Right lobe of liver (tissue), 6 donors: ENCODE results near the gene HBQ1. TPM values are rescaled to one million over a fixed set of nuclear protein-coding genes. Genes with fewer than 3 reads are reported as not detected.

Source experiments
- ATAC-seq, 4 donors: fragments of 200-7000 bp; cut with Tn5 transposase; one replicate each; pipeline ENCODE4 v1.9.1; 2020; ENCODE audit warnings: mild to moderate bottlenecking in 4 of 4, moderate library complexity in 4 of 4
- DNase-seq, 3 donors: peaks; one replicate each; pipeline ENCODE4 v3.0.0-alpha.2; 2020
- H3K27ac ChIP-seq, 3 donors: fragments of 200-600 bp; one replicate each; pipeline ENCODE4 v1.8.0; 2022
- H3K27me3 ChIP-seq, 2 donors: fragments of 200-600 bp; one replicate each; pipeline ENCODE4 v1.8.0; 2022
- H3K36me3 ChIP-seq, 4 donors: fragments of 200-600 bp; sonication (generic) in 1 of 4; one replicate each; pipeline versions ENCODE4 v1.5.1 to v1.8.0; 2017 to 2022; ENCODE audit warnings: control low read depth in 1 of 4
- H3K4me1 ChIP-seq, 4 donors: fragments of 200-600 bp; sonication (generic) in 1 of 4; one replicate each; pipeline versions ENCODE4 v1.5.1 to v1.8.0; 2017 to 2022; ENCODE audit warnings: control low read depth in 1 of 4
- H3K4me3 ChIP-seq, 3 donors: fragments of 200-600 bp; one replicate each; pipeline ENCODE4 v1.8.0; 2022
- H3K9me3 ChIP-seq, 4 donors: fragments of 200-600 bp; sonication (generic) in 1 of 4; one replicate each; pipeline versions ENCODE4 v1.5.1 to v1.8.0; 2017 to 2022; ENCODE audit warnings: control low read depth in 1 of 4
- POLR2A ChIP-seq: fragments of 450-650 bp; IDR thresholded peaks from one replicate; pipeline ENCODE4 v1.6.1; 2017; ENCODE audit warnings: antibody characterized with exemption, mild to moderate bottlenecking
- WGBS: methylation state at CpG from one replicate; pipeline ENCODE4 v1.1.6; 2018; ENCODE audit warnings: low coverage, low lambda C conversion rate; ENCODE audit not compliant: insufficient coverage; ENCODE audit errors: missing lambda C conversion rate; 5-methylcytosine and 5-hydroxymethylcytosine counted together
- intact Hi-C, 2 donors: fragments of 100-400 bp; cut with DNase I; formaldehyde crosslinking; loops; one replicate each; pipeline versions ENCODE4 v1.11.2 to v1.14.1; 2022
- total RNA-seq, 6 experiments: library from RNA; depleted of rRNA in 2 of 6; stranded (reverse); fragments of >200 nt in 2 of 6; fragmentation: NEBNext Ultra II Directional in 3 of 6; extraction: Animal tissue kit (Norgen Biotek cat#: 25700) in 3 of 6; gene quantifications; one replicate each; pipeline versions ENCODE4 v1.1.0 to v1.2.4, GENCODE V29; 2016 to 2023
- TF ChIP-seq, protein P1 (sequence below), 4 donors: fragments of 200-600 bp in 3 of 4; fragments of 450-650 bp in 1 of 4; IDR thresholded peaks; one replicate each; pipeline versions ENCODE4 v1.5.1 to v1.8.0; 2016 to 2022; ENCODE audit warnings: antibody characterized with exemption in 4 of 4, mild to moderate bottlenecking in 2 of 4
- donor health status: DM: no; HTN: yes; CAD: no.
- donor health status: DM: no; HTN: no; CAD: no.
- donor health status: DM: no; HTN: no; CAD: no.
- donor health status: DM: no; HTN: yes; CAD: no.
- donor health status: DM: no; HTN: yes; CAD: no.

HBQ1 gene
- total RNA-seq, 6 experiments from 2014 or later, result 0.47 TPM; not detected in 5

DNA sequence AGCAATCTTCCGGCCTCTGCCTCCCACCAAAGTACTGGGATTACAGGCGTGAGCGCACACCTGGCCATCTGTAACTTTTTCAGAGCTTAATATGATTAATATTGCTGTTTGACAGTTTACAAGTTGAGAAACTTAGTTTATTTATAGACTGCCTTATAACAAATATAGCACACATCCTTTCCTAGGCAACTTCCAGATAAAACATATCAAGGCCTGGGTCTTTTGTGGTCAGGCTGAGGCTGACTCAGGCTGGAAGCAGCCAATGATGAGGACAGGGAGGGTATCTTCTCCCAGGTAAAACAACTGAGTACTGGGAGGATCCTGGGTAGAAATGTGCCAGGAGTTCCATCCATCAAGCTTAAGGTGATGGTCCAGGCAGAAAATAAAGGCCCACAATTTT is 32.7 kb downstream of the HBQ1 start:
- intact Hi-C loops, result no loop called here
- Histone ChIP-seq H3K27me3 (no peaks in the 10 kb centered on the region), H3K36me3 (peaks cover 0 to 62% (median 13%) of the 10 kb centered on the region in 4 donors), H3K27ac (no peak overlapping the region), H3K4me1 (no peaks in the 10 kb centered on the region), H3K9me3 (no peaks in the 10 kb centered on the region), H3K4me3 (no peak overlapping the region)
- no peak for ATAC-seq
- no peak for DNase-seq
- 92% methylated on average over 2 of the region's 3 CpGs for WGBS
- TF ChIP-seq, protein P1, sequence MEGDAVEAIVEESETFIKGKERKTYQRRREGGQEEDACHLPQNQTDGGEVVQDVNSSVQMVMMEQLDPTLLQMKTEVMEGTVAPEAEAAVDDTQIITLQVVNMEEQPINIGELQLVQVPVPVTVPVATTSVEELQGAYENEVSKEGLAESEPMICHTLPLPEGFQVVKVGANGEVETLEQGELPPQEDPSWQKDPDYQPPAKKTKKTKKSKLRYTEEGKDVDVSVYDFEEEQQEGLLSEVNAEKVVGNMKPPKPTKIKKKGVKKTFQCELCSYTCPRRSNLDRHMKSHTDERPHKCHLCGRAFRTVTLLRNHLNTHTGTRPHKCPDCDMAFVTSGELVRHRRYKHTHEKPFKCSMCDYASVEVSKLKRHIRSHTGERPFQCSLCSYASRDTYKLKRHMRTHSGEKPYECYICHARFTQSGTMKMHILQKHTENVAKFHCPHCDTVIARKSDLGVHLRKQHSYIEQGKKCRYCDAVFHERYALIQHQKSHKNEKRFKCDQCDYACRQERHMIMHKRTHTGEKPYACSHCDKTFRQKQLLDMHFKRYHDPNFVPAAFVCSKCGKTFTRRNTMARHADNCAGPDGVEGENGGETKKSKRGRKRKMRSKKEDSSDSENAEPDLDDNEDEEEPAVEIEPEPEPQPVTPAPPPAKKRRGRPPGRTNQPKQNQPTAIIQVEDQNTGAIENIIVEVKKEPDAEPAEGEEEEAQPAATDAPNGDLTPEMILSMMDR (IDR thresholded peaks at IDR 0.05), result no peak
- TF ChIP-seq POLR2A, result no peak

DNA sequence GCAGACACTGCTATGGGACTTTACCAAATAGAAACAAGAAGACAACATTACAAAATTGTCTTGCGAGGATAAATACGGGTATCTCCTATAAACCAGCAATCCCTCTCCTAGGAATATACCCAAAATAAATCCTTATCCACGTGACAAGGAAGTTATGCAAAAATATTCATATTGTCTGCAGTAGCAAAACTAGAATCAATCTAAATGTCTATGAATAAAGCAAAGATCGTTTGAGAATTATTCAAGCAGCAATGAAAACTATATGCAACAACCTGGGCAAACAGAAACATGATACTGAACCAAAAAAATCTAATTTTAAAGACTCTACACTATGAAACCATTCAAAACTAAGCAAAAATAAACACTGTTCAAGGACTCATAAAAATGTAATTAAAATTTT is 39.8 kb downstream of the HBQ1 start:
- H3K27ac ChIP-seq, result no peak overlapping the region
- 70% methylated on average over 4 of the region's 4 CpGs for WGBS
- peaks cover 0 to 75% (median 17%) of the 10 kb centered on the region in 4 donors for H3K36me3 ChIP-seq
- ATAC-seq (no peak), DNase-seq (no peak)
- no peaks in the 10 kb centered on the region for H3K4me1 ChIP-seq
- no peak overlapping the region for H3K4me3 ChIP-seq
- H3K27me3 ChIP-seq, result no peaks in the 10 kb centered on the region
- TF ChIP-seq, protein P1 (IDR thresholded peaks at IDR 0.05), result no peak
- no peak for TF ChIP-seq POLR2A
- intact Hi-C loops, result no loop called here
- H3K9me3 ChIP-seq, result no peaks in the 10 kb centered on the region

DNA sequence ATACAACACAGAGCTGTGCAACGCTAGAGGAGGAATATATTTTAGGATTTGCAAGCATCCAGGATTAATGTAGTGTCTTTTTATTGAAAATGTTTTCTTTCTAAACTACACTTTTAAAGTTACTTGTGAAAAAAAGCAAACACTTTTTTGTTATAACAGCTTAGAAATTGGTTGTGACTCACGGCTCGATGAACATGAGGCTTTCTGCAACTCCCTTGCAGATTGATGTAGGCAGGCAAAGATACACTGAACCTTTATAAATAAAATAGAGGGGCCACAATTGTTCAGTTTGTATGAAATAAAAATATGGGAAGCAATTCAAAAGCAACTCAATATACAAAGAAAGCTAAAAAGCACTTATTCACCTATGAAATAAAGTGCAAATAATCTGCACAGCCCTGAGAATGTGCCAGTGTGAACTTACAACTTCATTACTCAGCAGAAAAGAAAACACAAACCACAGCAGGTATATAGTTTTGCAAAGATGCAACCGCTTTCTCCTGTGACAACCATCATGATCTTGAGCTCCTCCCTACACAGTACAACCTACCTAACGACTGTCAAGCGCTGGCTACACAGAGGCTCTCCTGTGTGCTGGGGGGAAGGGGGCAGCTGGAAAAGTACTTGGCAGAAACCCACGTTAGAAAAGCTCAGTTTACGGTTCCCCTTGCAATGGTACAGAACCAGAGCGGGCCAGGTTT is 48.0 kb downstream of the HBQ1 start:
- Histone ChIP-seq H3K4me3 (peak overlapping the region; percentile 79 to 96 (median 87)), H3K4me1 (peaks cover 0 to 14% (median 6%) of the 10 kb centered on the region in 4 donors), H3K27me3 (no peaks in the 10 kb centered on the region), H3K27ac (peak overlapping the region in 2 of 3 donors; percentile 94), H3K36me3 (peaks cover 0 to 42% (median 18%) of the 10 kb centered on the region in 4 donors), H3K9me3 (no peaks in the 10 kb centered on the region)
- ATAC-seq (peak; percentile 3 to 22 (median 10)), DNase-seq (no peak)
- 24% methylated on average over 8 of the region's 9 CpGs for WGBS
- no peak for TF ChIP-seq POLR2A
- TF ChIP-seq, protein P1 (IDR thresholded peaks at IDR 0.05), result no peak
- intact Hi-C loops, result no loop called here

DNA sequence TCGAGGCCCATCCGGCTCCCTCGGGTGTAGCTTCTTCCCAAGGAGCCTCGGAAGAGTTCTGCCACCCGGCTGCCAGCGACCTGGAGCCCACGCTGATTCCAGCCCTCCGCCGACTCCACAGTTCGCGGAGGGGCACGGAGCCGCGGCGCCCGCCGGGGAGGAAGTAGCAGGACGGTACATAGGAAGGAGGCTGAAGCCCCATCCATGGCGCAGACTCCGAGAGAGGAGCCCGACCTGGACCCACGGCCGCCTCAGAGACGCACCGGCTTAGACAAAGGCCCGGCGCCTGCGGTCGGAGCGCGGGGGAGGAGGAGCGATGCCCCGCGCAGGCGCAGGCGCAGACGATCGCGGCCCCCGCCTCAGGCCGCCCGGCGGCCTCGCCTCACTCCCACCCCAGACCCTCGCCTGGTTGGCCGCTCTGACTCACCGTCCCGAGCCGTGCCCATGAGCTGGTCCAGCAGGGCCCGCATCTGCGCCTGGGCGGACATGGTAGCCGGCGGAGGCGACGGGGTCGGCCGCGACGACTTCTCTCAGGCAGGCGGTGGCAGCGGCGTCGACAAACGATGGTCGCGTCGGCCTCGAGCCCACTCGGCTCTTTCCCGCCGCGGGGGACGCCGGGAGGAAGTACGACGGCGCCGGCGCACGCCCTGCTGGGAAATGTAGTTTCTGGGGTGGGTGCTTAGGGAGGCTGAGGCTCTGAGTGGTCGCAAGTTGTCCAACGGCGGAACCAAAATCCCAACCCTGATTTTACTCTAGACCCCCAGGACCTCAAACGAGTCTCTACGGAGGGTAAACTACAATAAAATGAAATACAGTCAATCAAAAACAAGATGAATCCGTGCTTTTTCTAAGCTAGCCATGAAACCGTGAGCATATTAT is 48.8 kb downstream of the HBQ1 start, which contains the start of gene LUC7L:
Gene LUC7L (minus strand): TSS at position 598 of the 879 bp plus-strand sequence. CDS start 110 bp downstream, at position 488.
- TF ChIP-seq POLR2A, result peak; percentile 95
- TF ChIP-seq, protein P1 (IDR thresholded peaks at IDR 0.05), result no peak
- DNase-seq (peak; percentile 90 to 91 (median 90)), ATAC-seq (peak; percentile 94 to 98 (median 95))
- 9% methylated on average over 11 of the region's 88 CpGs for whole genome bisulfite sequencing
- H3K9me3 ChIP-seq, result no peaks in the 10 kb centered on the region
- H3K27ac ChIP-seq, result peak within 1 kb of the TSS; percentile 81 to 94 (median 94)
- H3K27me3 ChIP-seq, result no peaks in the 10 kb centered on the region
- intact Hi-C loops, result no loop called here
- peak within 1 kb of the TSS; percentile 79 to 96 (median 87) for H3K4me3 ChIP-seq
- H3K36me3 ChIP-seq, result peaks cover 0 to 34% (median 14%) of the 10 kb centered on the region in 4 donors
- H3K4me1 ChIP-seq, result peaks cover 0 to 14% (median 6%) of the 10 kb centered on the region in 4 donors
